ENCODE data around the gene SMAD2.

GRCh38 chr18:47877892-47878291 is 52.6 kb downstream of the SMAD2 start:
- TF ChIP-seq POLR2A (IDR thresholded peaks at IDR 0.05; ENCODE audit: low read depth, low read length) (no peak), POLR2AphosphoS5 (IDR thresholded peaks at IDR 0.05; ENCODE audit: low read depth, low read length) (no peak), TAF1 (IDR thresholded peaks at IDR 0.05; ENCODE audit: borderline replicate concordance, low read depth, low read length) (no peak)
